NCI-H69 (cell line): ENCODE data around the gene POF1B.
A peak's percentile ranks its signal among the peaks of the same experiment; 100 is the strongest.

Experiments used
- DNase-seq: peaks from one replicate; lab custom pipeline; 2025; lab: John Stamatoyannopoulos, UW

POF1B gene

DNA sequence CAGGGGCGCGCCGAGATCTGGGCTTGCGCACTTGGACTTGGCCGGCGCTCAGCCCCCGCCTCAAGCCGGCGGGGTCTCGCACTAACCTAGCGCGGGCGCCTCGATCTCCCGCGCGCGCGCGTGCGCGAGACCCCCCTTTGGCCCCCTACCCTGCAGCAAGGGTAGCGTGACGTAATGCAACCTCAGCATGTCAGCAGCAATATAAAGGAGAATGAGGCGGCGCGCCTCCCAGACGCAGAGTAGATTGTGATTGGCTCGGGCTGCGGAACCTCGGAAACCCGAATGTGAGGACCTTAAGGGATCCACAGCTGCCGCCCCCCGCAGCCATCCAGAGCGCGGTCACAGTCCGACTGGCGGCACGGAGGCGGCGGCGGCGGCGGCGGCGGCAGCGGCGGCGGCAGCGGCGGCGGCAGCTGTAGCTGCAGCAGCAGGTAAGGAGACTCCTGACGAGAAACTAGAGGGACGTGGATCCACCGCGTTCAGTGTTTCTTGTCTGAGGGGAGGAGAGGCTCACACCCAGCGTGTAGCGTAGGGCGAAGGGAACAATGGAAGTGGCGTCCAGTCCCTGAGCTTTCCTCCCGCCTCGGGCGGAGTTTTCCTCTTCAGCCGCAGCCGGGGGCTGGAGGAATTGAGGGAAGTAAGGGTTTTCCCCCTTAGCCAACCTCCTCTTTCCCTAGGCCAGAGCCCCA is 135.6 kb downstream of the POF1B start, which contains the start of the genes SATL1 and ZNF711:
SATL1 (minus strand) TSS at position 19 of the 689 bp plus-strand sequence. CDS start 134,811 bp downstream, outside the sequence.
ZNF711 (plus strand) TSS at position 231 of the 689 bp plus-strand sequence. CDS start 3,582 bp downstream, outside the sequence.
- DNase-seq = peak; percentile 97

- peak; percentile 48 for DNase-seq
Measured at GRCh38 chrX:85243155-85243554, 136.3 kb downstream of the POF1B start.
